LNCAP (cell line): Measurements from ENCODE around the gene PRR12.

Source experiments
- CTCF ChIP-seq: fragments of 450-650 bp; IDR thresholded peaks from 2 replicates; pipeline ENCODE4 v1.5.1; 2017; ENCODE audit warnings: mild to moderate bottlenecking

PRR12 gene

GRCh38 chr19:49651029-49651819 is 60.2 kb downstream of the PRR12 start:
- no peak for TF ChIP-seq CTCF

GRCh38 chr19:49651820-49652550 is 61.0 kb downstream of the PRR12 start:
- no peak for TF ChIP-seq CTCF

GRCh38 chr19:49652551-49653465 is 61.8 kb downstream of the PRR12 start:
- no peak for TF ChIP-seq CTCF

- TF ChIP-seq CTCF: no peak
Observed at GRCh38 chr19:49653466-49653806, 62.5 kb downstream of the PRR12 start.

GRCh38 chr19:49654581-49654980 is 63.6 kb downstream of the PRR12 start:
- TF ChIP-seq CTCF: no peak

GRCh38 chr19:49655570-49656455 is 64.8 kb downstream of the PRR12 start:
- no peak for TF ChIP-seq CTCF
